GM19099 (cell line): ENCODE data around the gene GRIN2A.

Source experiments
- POLR2A ChIP-seq: IDR thresholded peaks from 3 replicates; pipeline ENCODE4 v1.6.1; 2011; ENCODE audit warnings: low read depth; ENCODE audit not compliant: insufficient read length; ENCODE audit errors: extremely low read depth

Gene GRIN2A

GRCh38 chr16:10013774-10014173, 168.5 kb downstream of the GRIN2A start:
- TF ChIP-seq POLR2A, result no peak

DNA sequence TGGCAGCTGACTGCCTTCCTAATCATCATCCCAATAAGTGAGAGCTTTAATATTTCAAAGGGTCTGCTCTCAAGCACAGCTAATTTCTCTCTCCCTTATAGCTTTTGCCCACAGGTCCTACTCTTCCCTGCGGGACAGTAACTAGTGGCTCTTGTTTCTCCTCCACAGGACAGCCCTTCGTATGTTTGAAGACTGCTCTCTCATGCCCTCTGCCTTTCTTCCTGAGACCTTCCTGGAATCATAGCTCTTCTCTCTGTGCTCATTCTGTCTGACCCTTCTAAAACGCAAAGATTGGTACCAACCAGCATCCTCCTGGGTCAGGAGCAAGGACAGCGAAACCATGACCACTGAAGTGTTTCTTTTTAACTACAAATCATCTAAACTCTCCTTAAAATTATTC, 168.9 kb downstream of the GRIN2A start:
- TF ChIP-seq POLR2A, result no peak

DNA sequence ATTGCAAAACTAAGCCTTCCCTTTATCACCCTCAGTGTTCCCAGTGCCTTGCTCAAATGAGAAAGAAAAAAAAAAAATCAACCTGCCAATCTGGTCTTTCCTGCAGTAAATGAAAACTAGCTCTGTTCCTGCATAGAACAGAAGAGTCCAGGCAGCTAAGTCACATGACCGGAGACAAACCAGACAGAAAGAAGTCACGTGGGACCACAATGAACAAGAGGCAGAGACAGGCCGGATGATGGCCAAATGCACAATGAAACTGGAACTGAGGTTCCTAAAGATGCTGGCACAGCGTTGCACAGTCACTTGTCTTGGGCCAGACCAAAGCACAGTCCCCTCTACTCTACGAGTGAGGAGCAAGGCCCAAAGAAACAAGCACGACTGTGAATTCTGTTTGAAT, 172.5 kb downstream of the GRIN2A start:
- TF ChIP-seq POLR2A, result no peak

DNA sequence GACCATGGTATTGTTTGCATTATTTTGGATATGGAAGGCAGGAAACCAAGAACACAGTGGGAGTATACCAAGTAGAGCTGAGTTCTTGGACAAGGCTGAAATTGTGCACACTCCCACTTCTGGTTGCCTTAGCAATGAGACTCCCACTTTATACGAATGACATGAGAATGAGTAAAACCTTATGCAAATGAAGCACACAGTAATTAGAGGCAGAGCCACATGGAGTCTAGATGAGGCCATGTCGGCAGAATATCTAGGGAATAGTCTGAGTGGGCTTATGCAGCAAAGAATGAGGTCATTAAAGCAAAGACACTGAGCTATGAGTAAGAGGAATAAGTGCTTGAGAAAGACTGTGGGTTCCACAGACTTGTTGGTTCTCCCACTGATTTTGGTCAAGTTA, 178.7 kb downstream of the GRIN2A start:
- TF ChIP-seq POLR2A, result no peak

DNA sequence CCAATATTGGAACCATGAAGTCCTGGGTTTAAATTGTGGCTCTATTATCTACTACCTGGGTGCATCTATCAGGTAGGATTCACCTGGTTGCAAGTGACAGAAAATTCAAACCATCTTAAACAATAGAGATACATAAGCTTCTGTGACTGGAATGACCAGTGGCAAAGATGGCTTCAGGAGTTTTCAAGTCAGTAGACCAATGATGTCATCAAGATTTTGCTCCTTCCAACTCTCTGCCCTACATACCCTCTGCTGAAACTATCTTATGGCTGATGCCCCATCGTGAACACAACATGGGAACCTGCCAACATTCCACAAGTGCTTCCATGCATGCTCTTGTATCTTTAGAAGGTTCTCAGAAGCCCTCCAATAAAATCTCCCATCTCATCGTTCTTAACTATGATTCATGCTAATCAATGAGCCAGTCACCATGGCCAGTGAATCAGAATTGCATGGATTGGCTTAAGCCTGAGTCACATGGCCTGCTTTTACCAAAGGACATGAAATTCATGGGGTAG, 180.9 kb downstream of the GRIN2A start:
- TF ChIP-seq POLR2A, result no peak

DNA sequence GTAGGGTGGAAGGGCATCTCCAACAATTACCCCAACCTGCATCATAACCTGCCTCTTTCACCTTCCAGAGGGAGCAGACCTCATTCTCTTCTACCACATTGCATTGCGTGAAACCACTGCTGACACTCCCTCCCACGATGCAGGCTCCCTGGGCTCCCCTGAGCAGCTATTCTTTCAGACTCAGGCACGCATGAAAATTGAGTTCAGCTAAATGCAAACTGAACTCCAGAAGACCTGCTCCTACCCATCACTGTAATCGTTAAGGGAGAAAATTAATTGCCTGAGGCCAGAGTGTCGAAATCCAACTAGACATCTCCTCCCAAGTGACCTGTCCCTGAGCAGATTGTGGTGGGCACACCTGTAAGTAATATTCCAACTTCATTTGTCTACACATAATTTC, 186.0 kb downstream of the GRIN2A start:
- TF ChIP-seq POLR2A, result no peak

DNA sequence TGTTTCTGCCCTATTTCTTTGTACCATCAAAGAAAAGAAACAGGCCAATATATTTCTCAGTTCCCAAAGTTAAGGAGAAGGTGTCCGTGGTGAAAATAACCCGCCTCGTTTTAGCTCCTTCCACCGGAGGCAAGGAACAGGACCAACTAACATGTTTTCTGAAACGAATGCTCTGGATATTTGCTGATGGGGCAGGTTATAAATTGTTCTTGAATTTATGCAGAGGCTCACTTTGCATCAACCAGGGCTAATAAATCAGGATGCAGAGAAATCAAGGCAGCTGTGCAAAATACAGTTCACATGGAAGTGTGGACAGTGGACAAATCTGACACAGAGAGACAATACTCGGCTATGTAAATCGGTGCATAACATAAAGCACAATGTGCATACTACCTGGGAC, 189.8 kb downstream of the GRIN2A start:
- no peak for TF ChIP-seq POLR2A

GRCh38 chr16:9980981-9981380, 201.2 kb downstream of the GRIN2A start:
- no peak for TF ChIP-seq POLR2A

GRCh38 chr16:9978160-9978725, 204.0 kb downstream of the GRIN2A start:
- no peak for TF ChIP-seq POLR2A

- TF ChIP-seq POLR2A, result no peak
Measured at GRCh38 chr16:9977333-9977897, 204.8 kb downstream of the GRIN2A start.

GRCh38 chr16:9976601-9977000, 205.6 kb downstream of the GRIN2A start:
- no peak for TF ChIP-seq POLR2A

- TF ChIP-seq POLR2A, result no peak
Measured at GRCh38 chr16:9971907-9972306, 210.3 kb downstream of the GRIN2A start.

DNA sequence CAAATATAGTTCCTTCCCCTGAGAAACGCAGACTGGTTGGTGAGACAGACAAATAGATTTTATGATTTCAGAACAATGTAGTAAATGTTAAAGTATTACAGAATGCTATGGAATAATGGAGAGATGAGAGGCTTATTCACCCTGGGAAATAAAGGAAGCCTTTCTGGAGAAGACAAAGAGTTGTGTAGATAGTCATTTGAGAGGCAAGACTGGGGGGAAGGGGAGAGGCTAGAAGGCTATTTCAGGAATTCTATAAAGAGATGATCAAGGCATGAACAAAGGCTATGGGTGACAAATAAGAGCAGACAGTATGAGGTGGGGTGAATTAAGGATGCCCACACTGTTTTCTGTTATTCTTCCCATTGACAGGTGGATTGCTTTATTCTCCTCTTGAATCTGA, 211.4 kb downstream of the GRIN2A start:
- TF ChIP-seq POLR2A, result no peak

DNA sequence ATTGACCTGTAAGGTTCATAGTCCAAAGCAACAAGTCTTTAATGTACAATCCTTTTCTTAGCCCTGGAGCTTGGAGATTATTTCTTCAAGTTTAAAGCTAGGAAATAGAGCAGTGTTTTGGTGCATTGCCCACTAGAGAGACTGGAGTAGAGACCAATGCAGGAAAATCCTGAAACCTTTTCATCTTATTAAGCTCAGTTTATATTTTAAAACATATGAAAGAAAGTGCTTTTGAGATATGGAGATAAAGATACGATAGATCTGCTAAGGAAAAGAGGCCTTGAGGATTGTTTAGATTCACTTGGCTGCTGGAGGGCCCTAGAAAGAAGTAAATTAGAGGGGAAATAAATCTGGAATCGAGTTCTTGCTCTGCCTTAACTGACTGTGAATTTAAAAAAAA, 212.0 kb downstream of the GRIN2A start:
- no peak for TF ChIP-seq POLR2A

GRCh38 chr16:9969580-9969979, 212.6 kb downstream of the GRIN2A start:
- TF ChIP-seq POLR2A, result no peak

DNA sequence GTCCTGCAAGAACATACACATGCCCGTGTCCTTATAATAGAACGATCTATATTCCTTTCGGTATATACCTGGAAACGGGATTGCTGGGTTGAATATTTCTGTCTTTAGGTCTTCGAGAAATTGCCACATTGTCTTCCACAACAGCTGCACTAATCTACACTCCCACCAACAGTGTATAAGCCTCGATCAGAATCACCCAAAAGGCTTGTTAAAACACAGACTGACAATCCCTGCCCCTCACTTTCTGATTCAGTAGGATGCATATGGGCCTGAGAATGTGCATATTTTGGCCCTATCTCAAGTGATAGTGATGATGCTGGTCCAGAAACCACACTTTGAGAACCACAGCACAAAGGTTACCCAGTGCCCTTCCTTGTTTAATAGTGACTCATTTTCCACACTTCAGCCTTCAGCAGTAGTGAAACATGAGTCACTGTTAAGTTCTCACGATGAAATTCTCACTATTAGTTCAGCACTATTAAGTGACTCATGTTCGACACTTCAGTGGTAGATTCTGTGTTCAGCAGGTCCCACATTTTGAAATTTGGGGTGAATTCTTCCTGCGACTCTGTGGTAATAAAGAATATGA, 215.6 kb downstream of the GRIN2A start:
- TF ChIP-seq POLR2A, result no peak
